HCT116 (cell line): ENCODE data around the gene TACC3. TPM values are rescaled to one million over a fixed set of nuclear protein-coding genes. Genes with fewer than 3 reads are reported as not detected.

Experiments used
- ATAC-seq: fragments of 200-7000 bp; cut with Tn5 transposase; 2 replicates; pipeline ENCODE4 v1.9.1; 2020; ENCODE audit warnings: mild to moderate bottlenecking, moderate library complexity
- BruUV-seq: library from RNA; stranded (reverse); fragments of 400-500 nt; replicated peaks from 2 replicates; lab custom pipeline; 2021; lab: Mats Ljungman, UMichigan
- CTCF ChIA-PET: fragments of 300-600 bp; sonication (Branson Sonifier 250); formaldehyde crosslinking; loops from one replicate; lab custom pipeline; 2021; ENCODE audit warnings: antibody characterized with exemption; lab: Charles Lee
- POLR2A ChIA-PET: fragments of 300-600, 350-600 bp; sonication (Branson Sonifier 250); formaldehyde crosslinking; loops from one replicate; lab custom pipeline; 2021; ENCODE audit warnings: antibody characterized with exemption; lab: Charles Lee
- RAD21 ChIA-PET, 2 experiments: fragments of 300-600 bp; sonication (Branson Sonifier 250); formaldehyde crosslinking; loops; one replicate each; lab custom pipeline; 2023; ENCODE audit warnings: low total read pairs in 2 of 2; ENCODE audit not compliant: uncharacterized antibody in 2 of 2, unreplicated experiment in 2 of 2, low non-redundant PET in 1 of 2; lab: Charles Lee
- DNase-seq: peaks from one replicate; pipeline ENCODE4 v3.0.0-alpha.2; 2010; ENCODE audit warnings: low read depth, low spot score
- H2AFZ ChIP-seq: fragments of 200-600 bp; shearing (Covaris generic), sonication (generic); 2 replicates; pipeline ENCODE4 v1.6.1; 2017; ENCODE audit warnings: low read depth, mixed run types, mixed read lengths, antibody characterized with exemption, low read length; ENCODE audit not compliant: poor library complexity, severe bottlenecking
- H3K27ac ChIP-seq: 2 replicates; pipeline ENCODE4 v1.5.1; 2012; ENCODE audit warnings: low read depth, low read length
- H3K27me3 ChIP-seq: fragments of 200-600 bp; sonication (generic); 2 replicates; pipeline ENCODE4 v1.6.1; 2016; ENCODE audit warnings: mixed run types, low read length, mixed read lengths; ENCODE audit not compliant: insufficient read depth
- H3K36me3 ChIP-seq, 2 experiments: fragments of 200-500 bp in 1 of 2; fragments of 200-600 bp in 1 of 2; sonication (Bioruptor generic) in 1 of 2; sonication (generic) in 1 of 2; 2 replicates each; pipeline versions ENCODE4 v1.5.1 to v1.6.1; 2014 to 2016; ENCODE audit warnings: low read length in 2 of 2, inconsistent platforms in 1 of 2, mixed read lengths in 1 of 2, mixed run types in 1 of 2; ENCODE audit not compliant: insufficient read depth in 2 of 2, control insufficient read depth in 1 of 2
- H3K4me1 ChIP-seq, 2 experiments: fragments of 200-600 bp in 1 of 2; sonication (generic) in 1 of 2; 2 replicates each; pipeline versions ENCODE4 v1.5.1 to v1.6.1; 2012 to 2017; ENCODE audit warnings: low read length in 2 of 2, inconsistent platforms in 1 of 2, mild to moderate bottlenecking in 1 of 2, mixed read lengths in 1 of 2, mixed run types in 1 of 2, moderate library complexity in 1 of 2; ENCODE audit not compliant: insufficient read depth in 2 of 2, control insufficient read depth in 1 of 2
- H3K4me2 ChIP-seq: fragments of 200-600 bp; sonication (generic); 2 replicates; pipeline ENCODE4 v1.6.1; 2017; ENCODE audit warnings: mixed run types, low read length, mixed read lengths
- H3K4me3 ChIP-seq, 2 experiments: fragments of 200-600 bp in 1 of 2; sonication (generic) in 1 of 2; replicated peaks in 1 of 2; 2 replicates each; pipeline ENCODE4 v1.5.1; 2011 to 2016; ENCODE audit warnings: low read length in 2 of 2, control low read depth in 1 of 2, low read depth in 1 of 2, mild to moderate bottlenecking in 1 of 2, mixed read lengths in 1 of 2, mixed run types in 1 of 2
- H3K79me2 ChIP-seq: fragments of 200-600 bp; sonication (generic); 2 replicates; pipeline ENCODE4 v1.6.1; 2017; ENCODE audit warnings: mild to moderate bottlenecking, mixed run types, low read length, moderate library complexity, mixed read lengths; ENCODE audit not compliant: insufficient read depth
- H3K9ac ChIP-seq: fragments of 200-600 bp; sonication (generic); 2 replicates; pipeline ENCODE4 v1.6.1; 2016; ENCODE audit warnings: low read length, mixed read lengths
- H3K9me2 ChIP-seq: fragments of 200-600 bp; sonication (generic), shearing (Covaris generic); 2 replicates; pipeline ENCODE4 v1.6.1; 2017; ENCODE audit warnings: mixed run types, mild to moderate bottlenecking, moderate library complexity; ENCODE audit not compliant: insufficient read depth
- H3K9me3 ChIP-seq, 2 experiments: fragments of 200-500 bp in 1 of 2; fragments of 200-600 bp in 1 of 2; sonication (Bioruptor generic) in 1 of 2; sonication (generic) in 1 of 2; 2 replicates each; pipeline ENCODE4 v1.6.1; 2014 to 2017; ENCODE audit warnings: low read length in 2 of 2, mixed read lengths in 2 of 2, inconsistent platforms in 1 of 2, low read depth in 1 of 2, mild to moderate bottlenecking in 1 of 2, mixed run types in 1 of 2, moderate library complexity in 1 of 2; ENCODE audit not compliant: control insufficient read depth in 1 of 2, insufficient read depth in 1 of 2
- H4K20me1 ChIP-seq: fragments of 200-600 bp; sonication (generic), shearing (Covaris generic); 2 replicates; pipeline ENCODE4 v1.6.1; 2017; ENCODE audit warnings: mixed run types, mild to moderate bottlenecking, moderate library complexity; ENCODE audit not compliant: insufficient read depth
- ATF3 ChIP-seq: IDR thresholded peaks from 2 replicates; pipeline ENCODE4 v1.6.1; 2012
- EGR1 ChIP-seq: IDR thresholded peaks from 2 replicates; pipeline ENCODE4 v1.6.1; 2012; ENCODE audit warnings: low read depth
- FOSL1 ChIP-seq: IDR thresholded peaks from 2 replicates; pipeline ENCODE4 v1.6.1; 2012; ENCODE audit warnings: low read depth
- MAX ChIP-seq: IDR thresholded peaks from 2 replicates; pipeline ENCODE4 v1.6.1; 2012
- POLR2A ChIP-seq: IDR thresholded peaks from 2 replicates; pipeline ENCODE4 v1.7.0; 2011; ENCODE audit warnings: borderline replicate concordance; ENCODE audit not compliant: insufficient read depth, insufficient read length; ENCODE audit errors: extremely low read depth
- POLR2AphosphoS5 ChIP-seq: IDR thresholded peaks from 2 replicates; pipeline ENCODE4 v1.6.1; 2011; ENCODE audit warnings: mild to moderate bottlenecking, low read depth, low read length, moderate library complexity
- RAD21 ChIP-seq: IDR thresholded peaks from 2 replicates; pipeline ENCODE4 v1.6.1; 2012; ENCODE audit warnings: low read depth, mild to moderate bottlenecking
- REST ChIP-seq: IDR thresholded peaks from 2 replicates; pipeline ENCODE4 v1.6.1; 2012; ENCODE audit warnings: low read depth
- SIN3A ChIP-seq: IDR thresholded peaks from 2 replicates; pipeline ENCODE4 v1.6.1; 2012; ENCODE audit warnings: low read depth
- SRF ChIP-seq: IDR thresholded peaks from 2 replicates; pipeline ENCODE4 v1.6.1; 2012; ENCODE audit warnings: low read depth
- TCF7L2 ChIP-seq: IDR thresholded peaks from 2 replicates; pipeline ENCODE4 v1.7.0; 2011; ENCODE audit warnings: borderline replicate concordance, inconsistent platforms; ENCODE audit not compliant: insufficient read depth, insufficient read length; ENCODE audit errors: extremely low read depth
- ZBTB33 ChIP-seq: IDR thresholded peaks from 2 replicates; pipeline ENCODE4 v1.6.1; 2011; ENCODE audit warnings: mild to moderate bottlenecking, low read length, moderate library complexity; ENCODE audit not compliant: insufficient replicate concordance; ENCODE audit errors: extremely low read depth
- ZFX ChIP-seq: fragments of 450-650 bp; IDR thresholded peaks from 2 replicates; pipeline ENCODE4 v1.6.1; 2017
- ZNF274 ChIP-seq: fragments of 200-500 bp; sonication (Bioruptor generic); IDR thresholded peaks from 2 replicates; pipeline ENCODE4 v1.6.1; 2014; ENCODE audit warnings: mild to moderate bottlenecking, low read depth, low read length, inconsistent platforms
- intact Hi-C: fragments of 100-400 bp; cut with micrococcal nuclease; formaldehyde crosslinking; loops from 2 replicates; pipeline ENCODE4 v1.10.0; 2022
- total RNA-seq: library from RNA; stranded (reverse); gene quantifications from one replicate; pipeline ENCODE4 v1.2.1, GENCODE V29; 2021; ENCODE audit not compliant: unreplicated experiment

The TACC3 gene
- total RNA-seq, 1 experiment from 2014 or later = 106 TPM

- TF ChIP-seq ZBTB33 = no peak
- peak; percentile 64 for TF ChIP-seq POLR2AphosphoS5
- TF ChIP-seq FOSL1 = no peak
- TF ChIP-seq ATF3 = no peak
- no peak for TF ChIP-seq EGR1
- TF ChIP-seq ZNF274 = no peak
These were observed at the start of gene TACC3, which contains the start of gene TMEM129 (continued) for GRCh38 chr4:1721003-1721665.

- Histone ChIP-seq H3K27me3 (no peaks in the 10 kb centered on the region), H3K9ac (no peak overlapping the region), H3K4me3 (no peak overlapping the region), H3K4me2 (no peak overlapping the region), H4K20me1 (no peaks in the 10 kb centered on the region), H3K79me2 (no peaks in the 10 kb centered on the region), H3K36me3 (no peaks in the 10 kb centered on the region), H3K9me2 (no peaks in the 10 kb centered on the region), H2AFZ (no peak overlapping the region), H3K27ac (no peak overlapping the region), H3K4me1 (peaks cover under 1% of the 10 kb centered on the region in 2 experiments; a peak in 3 of 4 replicates), H3K9me3 (no peaks in the 10 kb centered on the region)
- RAD21 ChIA-PET = no interaction called here
- POLR2A ChIA-PET = no interaction called here
- no peak for ATAC-seq
- no peak for TF ChIP-seq POLR2A
- no peak for TF ChIP-seq ZFX
- no peak for TF ChIP-seq ZBTB33
- TF ChIP-seq TCF7L2 = no peak
- no peak for TF ChIP-seq SIN3A
- TF ChIP-seq ZNF274 = no peak
- no peak for TF ChIP-seq REST
- TF ChIP-seq MAX = no peak
- no peak for TF ChIP-seq SRF
- TF ChIP-seq RAD21 = no peak
- no peak for TF ChIP-seq ATF3
- no peak for TF ChIP-seq FOSL1
- no peak for DNase-seq
- intact Hi-C loops = no loop called here
- BruUV-seq = no TSS peak
- CTCF ChIA-PET = no interaction called here
These were observed 47.6 kb upstream of the TACC3 start for GRCh38 chr4:1673671-1674070.
